ENCODE results near the gene WBP2. TPM values are rescaled to one million over a fixed set of nuclear protein-coding genes. Genes with fewer than 3 reads are reported as not detected.
A peak's percentile ranks its signal among the peaks of the same experiment; 100 is the strongest.

WBP2 gene
- total RNA-seq, 1 experiment from 2014 or later = 21.8 TPM

- no peak for DNase-seq (ENCODE audit: low read depth)
Measured at GRCh38 chr17:75828741-75829140, 26.4 kb downstream of the WBP2 start.

GRCh38 chr17:75828076-75828400 lies 27.1 kb downstream of the WBP2 start:
- no peak for DNase-seq (ENCODE audit: low read depth)

GRCh38 chr17:75827308-75828075 lies 27.6 kb downstream of the WBP2 start:
- DNase-seq (ENCODE audit: low read depth) = peak; percentile 64

GRCh38 chr17:75826561-75827307 lies 28.4 kb downstream of the WBP2 start:
- DNase-seq (ENCODE audit: low read depth) = no peak

GRCh38 chr17:75825748-75826370 lies 29.3 kb downstream of the WBP2 start:
- no peak for DNase-seq (ENCODE audit: low read depth)

GRCh38 chr17:75825149-75825552 lies 30.0 kb downstream of the WBP2 start:
- no peak for DNase-seq (ENCODE audit: low read depth)

- no peak for DNase-seq (ENCODE audit: low read depth)
Measured at GRCh38 chr17:75824666-75825065, 30.5 kb downstream of the WBP2 start.

GRCh38 chr17:75824050-75824552 lies 31.0 kb downstream of the WBP2 start:
- DNase-seq (ENCODE audit: low read depth) = no peak

- no peak for DNase-seq (ENCODE audit: low read depth)
Measured at GRCh38 chr17:75823257-75824041, 31.7 kb downstream of the WBP2 start.

GRCh38 chr17:75822800-75823166 lies 32.4 kb downstream of the WBP2 start:
- DNase-seq (ENCODE audit: low read depth) = no peak

GRCh38 chr17:75822119-75822799 lies 32.9 kb downstream of the WBP2 start:
- DNase-seq (ENCODE audit: low read depth) = no peak

GRCh38 chr17:75821552-75821951 lies 33.6 kb downstream of the WBP2 start:
- no peak for DNase-seq (ENCODE audit: low read depth)

- DNase-seq (ENCODE audit: low read depth) = no peak
Measured at GRCh38 chr17:75820094-75821080, 34.7 kb downstream of the WBP2 start.

GRCh38 chr17:75819678-75820077 lies 35.5 kb downstream of the WBP2 start:
- DNase-seq (ENCODE audit: low read depth) = no peak

GRCh38 chr17:75819116-75819515 lies 36.0 kb downstream of the WBP2 start:
- no peak for DNase-seq (ENCODE audit: low read depth)

GRCh38 chr17:75818326-75818885 lies 36.7 kb downstream of the WBP2 start:
- DNase-seq (ENCODE audit: low read depth) = no peak

GRCh38 chr17:75817571-75817970 lies 37.6 kb downstream of the WBP2 start:
- DNase-seq (ENCODE audit: low read depth) = no peak

- DNase-seq (ENCODE audit: low read depth) = no peak
Measured at GRCh38 chr17:75816693-75817092, 38.4 kb downstream of the WBP2 start.

- no peak for DNase-seq (ENCODE audit: low read depth)
Measured at GRCh38 chr17:75815399-75815798, 39.7 kb downstream of the WBP2 start.

- DNase-seq (ENCODE audit: low read depth) = peak; percentile 81
Measured at GRCh38 chr17:75814900-75815373, 40.2 kb downstream of the WBP2 start.
